A673 (cell line): Measurements from ENCODE around the gene HLA-B. TPM values are rescaled to one million over a fixed set of nuclear protein-coding genes. Genes with fewer than 3 reads are reported as not detected.

Experiments
- BruUV-seq: library from RNA; stranded (reverse); fragments of 400-500 nt; replicated peaks from 2 replicates; lab custom pipeline; 2021; lab: Mats Ljungman, UMichigan
- CTCF ChIA-PET: fragments of 300-600 bp; sonication (Branson Sonifier 250); formaldehyde crosslinking; loops from one replicate; lab custom pipeline; 2022; ENCODE audit warnings: antibody characterized with exemption; lab: Charles Lee
- POLR2A ChIA-PET: fragments of 300-600 bp; sonication (Branson Sonifier 250); formaldehyde crosslinking; loops from one replicate; lab custom pipeline; 2022; ENCODE audit warnings: antibody characterized with exemption; ENCODE audit not compliant: low non-redundant PET; lab: Charles Lee
- DNase-seq: peaks from one replicate; pipeline ENCODE4 v3.0.0-alpha.2; 2015; ENCODE audit warnings: low spot score
- H3K27ac ChIP-seq: fragments of 200-600 bp; sonication (generic); 2 replicates; pipeline ENCODE4 v1.5.1; 2016; ENCODE audit warnings: mixed run types, low read depth, mild to moderate bottlenecking, mixed read lengths, antibody characterized with exemption, low read length; ENCODE audit not compliant: poor library complexity, severe bottlenecking
- H3K27me3 ChIP-seq: fragments of 200-600 bp; sonication (generic); replicated peaks from 2 replicates; pipeline ENCODE4 v1.6.1; 2017; ENCODE audit warnings: mixed run types, low read depth, mild to moderate bottlenecking, mixed read lengths, antibody characterized with exemption, low read length; ENCODE audit not compliant: insufficient read depth, poor library complexity
- H3K36me3 ChIP-seq: fragments of 200-600 bp; sonication (generic); 2 replicates; pipeline ENCODE4 v1.6.1; 2016; ENCODE audit warnings: mixed run types, mild to moderate bottlenecking, mixed read lengths, antibody characterized with exemption, low read length; ENCODE audit not compliant: insufficient read depth, poor library complexity, severe bottlenecking
- H3K4me1 ChIP-seq: fragments of 200-600 bp; sonication (generic); 2 replicates; pipeline ENCODE4 v1.6.1; 2017; ENCODE audit warnings: mixed run types, mild to moderate bottlenecking, mixed read lengths, antibody characterized with exemption, low read length; ENCODE audit not compliant: insufficient read depth, poor library complexity, severe bottlenecking
- H3K4me3 ChIP-seq: fragments of 200-600 bp; sonication (generic); 2 replicates; pipeline ENCODE4 v1.5.1; 2016; ENCODE audit warnings: low read depth, mixed run types, mild to moderate bottlenecking, mixed read lengths, low read length; ENCODE audit not compliant: poor library complexity, severe bottlenecking
- H3K9me3 ChIP-seq: fragments of 200-600 bp; sonication (generic); 2 replicates; pipeline ENCODE4 v1.6.1; 2016; ENCODE audit warnings: mixed run types, low read depth, mild to moderate bottlenecking, mixed read lengths, antibody characterized with exemption, low read length; ENCODE audit not compliant: poor library complexity, severe bottlenecking
- CTCF ChIP-seq: fragments of 300-800, 200-600 bp; sonication (generic); conservative IDR thresholded peaks from 2 replicates; pipeline ENCODE4 v1.5.1; 2017; ENCODE audit warnings: low read depth, mild to moderate bottlenecking, antibody characterized with exemption, low read length, moderate library complexity, mixed read lengths
- EZH2 ChIP-seq: fragments of 200-600 bp; sonication (generic); IDR thresholded peaks from 2 replicates; pipeline ENCODE4 v1.6.1; 2017; ENCODE audit warnings: borderline replicate concordance, low read depth, mild to moderate bottlenecking, mixed read lengths, antibody characterized with exemption, low read length; ENCODE audit not compliant: poor library complexity, severe bottlenecking
- intact Hi-C: fragments of 100-400 bp; cut with micrococcal nuclease; formaldehyde crosslinking; loops from one replicate; pipeline ENCODE4 v1.10.0; 2022; ENCODE audit not compliant: unreplicated experiment
- total RNA-seq: library from RNA; stranded (reverse); gene quantifications from 2 replicates; pipeline ENCODE4 v1.2.3, GENCODE V29; 2021

Gene HLA-B
- total RNA-seq, 1 experiment from 2014 or later: 27.3 TPM

- H3K36me3 ChIP-seq: no peaks in the 10 kb centered on the region
- intact Hi-C loops: no loop called here
- H3K4me1 ChIP-seq: no peaks in the 10 kb centered on the region
- DNase-seq: peak; percentile 26
- H3K4me3 ChIP-seq: peak overlapping the region; percentile 11
- H3K27ac ChIP-seq: no peak overlapping the region
- TF ChIP-seq CTCF: no peak
- TF ChIP-seq EZH2: peak; percentile 70
- CTCF ChIA-PET: no interaction called here
- H3K9me3 ChIP-seq: no peaks in the 10 kb centered on the region
- POLR2A ChIA-PET: no interaction called here
- peaks cover 60% of the 10 kb centered on the region for H3K27me3 ChIP-seq
- no TSS peak for BruUV-seq
Observed at GRCh38 chr6:31308050-31308844, 48.7 kb downstream of the HLA-B start.

- no peak overlapping the region for H3K27ac ChIP-seq
- no peak for DNase-seq
- no TSS peak for BruUV-seq
- TF ChIP-seq CTCF (no peak), EZH2 (no peak)
- peaks cover 57% of the 10 kb centered on the region for H3K27me3 ChIP-seq
- POLR2A ChIA-PET: no interaction called here
- H3K9me3 ChIP-seq: no peaks in the 10 kb centered on the region
- intact Hi-C loops: no loop called here
- H3K36me3 ChIP-seq: no peaks in the 10 kb centered on the region
- H3K4me1 ChIP-seq: no peaks in the 10 kb centered on the region
- H3K4me3 ChIP-seq: no peak overlapping the region
- CTCF ChIA-PET: no interaction called here
Observed at GRCh38 chr6:31307669-31308049, 49.3 kb downstream of the HLA-B start.

- DNase-seq: no peak
- Histone ChIP-seq H3K27ac (no peak overlapping the region), H3K27me3 (peaks cover 59% of the 10 kb centered on the region), H3K4me1 (no peaks in the 10 kb centered on the region), H3K36me3 (no peaks in the 10 kb centered on the region), H3K4me3 (no peak overlapping the region), H3K9me3 (no peaks in the 10 kb centered on the region)
- BruUV-seq: no TSS peak
- CTCF ChIA-PET: no interaction called here
- POLR2A ChIA-PET: no interaction called here
- TF ChIP-seq EZH2: no peak
- TF ChIP-seq CTCF: no peak
- intact Hi-C loops: no loop called here
Observed at GRCh38 chr6:31305703-31306219, 51.2 kb downstream of the HLA-B start.
